MM.1S (cell line): ENCODE measurements around the gene CNTN1.

Experiments
- CTCF ChIP-seq: fragments of 300-600 bp; sonication (generic); IDR thresholded peaks from 2 replicates; pipeline ENCODE4 v1.5.1; 2016; ENCODE audit warnings: antibody characterized with exemption, low read length, mixed read lengths
- EZH2 ChIP-seq: fragments of 300-600 bp; sonication (generic); optimal IDR thresholded peaks from 2 replicates; pipeline ENCODE3; 2017; ENCODE audit warnings: low read depth, mild to moderate bottlenecking, antibody characterized with exemption, low read length, mixed read lengths
- EZH2phosphoT487 ChIP-seq: fragments of 300-600 bp; sonication (generic); IDR thresholded peaks from 2 replicates; pipeline ENCODE4 v1.6.1; 2018; ENCODE audit warnings: antibody characterized with exemption, low read length

GRCh38 chr12:41061192-41061591, 369.0 kb downstream of the CNTN1 start:
- no peak for TF ChIP-seq EZH2
- no peak for TF ChIP-seq CTCF
- TF ChIP-seq EZH2phosphoT487 = no peak
